A673 (cell line): ENCODE data around the gene TMEM184A. TPM values are rescaled to one million over a fixed set of nuclear protein-coding genes. Genes with fewer than 3 reads are reported as not detected.

Experiments
- BruUV-seq: library from RNA; stranded (reverse); fragments of 400-500 nt; replicated peaks from 2 replicates; lab custom pipeline; 2021; lab: Mats Ljungman, UMichigan
- CTCF ChIA-PET: fragments of 300-600 bp; sonication (Branson Sonifier 250); formaldehyde crosslinking; loops from one replicate; lab custom pipeline; 2022; ENCODE audit warnings: antibody characterized with exemption; lab: Charles Lee
- POLR2A ChIA-PET: fragments of 300-600 bp; sonication (Branson Sonifier 250); formaldehyde crosslinking; loops from one replicate; lab custom pipeline; 2022; ENCODE audit warnings: antibody characterized with exemption; ENCODE audit not compliant: low non-redundant PET; lab: Charles Lee
- DNase-seq: peaks from one replicate; pipeline ENCODE4 v3.0.0-alpha.2; 2015; ENCODE audit warnings: low spot score
- H3K27ac ChIP-seq: fragments of 200-600 bp; sonication (generic); 2 replicates; pipeline ENCODE4 v1.5.1; 2016; ENCODE audit warnings: mixed run types, low read depth, mild to moderate bottlenecking, mixed read lengths, antibody characterized with exemption, low read length; ENCODE audit not compliant: poor library complexity, severe bottlenecking
- H3K27me3 ChIP-seq: fragments of 200-600 bp; sonication (generic); replicated peaks from 2 replicates; pipeline ENCODE4 v1.6.1; 2017; ENCODE audit warnings: mixed run types, low read depth, mild to moderate bottlenecking, mixed read lengths, antibody characterized with exemption, low read length; ENCODE audit not compliant: insufficient read depth, poor library complexity
- H3K36me3 ChIP-seq: fragments of 200-600 bp; sonication (generic); 2 replicates; pipeline ENCODE4 v1.6.1; 2016; ENCODE audit warnings: mixed run types, mild to moderate bottlenecking, mixed read lengths, antibody characterized with exemption, low read length; ENCODE audit not compliant: insufficient read depth, poor library complexity, severe bottlenecking
- H3K4me1 ChIP-seq: fragments of 200-600 bp; sonication (generic); 2 replicates; pipeline ENCODE4 v1.6.1; 2017; ENCODE audit warnings: mixed run types, mild to moderate bottlenecking, mixed read lengths, antibody characterized with exemption, low read length; ENCODE audit not compliant: insufficient read depth, poor library complexity, severe bottlenecking
- H3K4me3 ChIP-seq: fragments of 200-600 bp; sonication (generic); 2 replicates; pipeline ENCODE4 v1.5.1; 2016; ENCODE audit warnings: low read depth, mixed run types, mild to moderate bottlenecking, mixed read lengths, low read length; ENCODE audit not compliant: poor library complexity, severe bottlenecking
- H3K9me3 ChIP-seq: fragments of 200-600 bp; sonication (generic); 2 replicates; pipeline ENCODE4 v1.6.1; 2016; ENCODE audit warnings: mixed run types, low read depth, mild to moderate bottlenecking, mixed read lengths, antibody characterized with exemption, low read length; ENCODE audit not compliant: poor library complexity, severe bottlenecking
- CTCF ChIP-seq: fragments of 300-800, 200-600 bp; sonication (generic); conservative IDR thresholded peaks from 2 replicates; pipeline ENCODE4 v1.5.1; 2017; ENCODE audit warnings: low read depth, mild to moderate bottlenecking, antibody characterized with exemption, low read length, moderate library complexity, mixed read lengths
- EZH2 ChIP-seq: fragments of 200-600 bp; sonication (generic); IDR thresholded peaks from 2 replicates; pipeline ENCODE4 v1.6.1; 2017; ENCODE audit warnings: borderline replicate concordance, low read depth, mild to moderate bottlenecking, mixed read lengths, antibody characterized with exemption, low read length; ENCODE audit not compliant: poor library complexity, severe bottlenecking
- intact Hi-C: fragments of 100-400 bp; cut with micrococcal nuclease; formaldehyde crosslinking; loops from one replicate; pipeline ENCODE4 v1.10.0; 2022; ENCODE audit not compliant: unreplicated experiment
- total RNA-seq: library from RNA; stranded (reverse); gene quantifications from 2 replicates; pipeline ENCODE4 v1.2.3, GENCODE V29; 2021

Gene TMEM184A
- total RNA-seq, 1 experiment from 2014 or later: not detected

GRCh38 chr7:1503816-1504775, 51.9 kb downstream of the TMEM184A start, which contains the start of gene INTS1:
TSS of gene INTS1 (minus strand) at chr7:1504389. CDS start at chr7:1503960, 429 bp downstream.
- ChIA-PET POLR2A (no interaction called here), CTCF (no interaction called here)
- intact Hi-C loops: no loop called here

GRCh38 chr7:1503390-1503789, 52.6 kb downstream of the TMEM184A start:
- DNase-seq: no peak
- Histone ChIP-seq H3K9me3 (no peaks in the 10 kb centered on the region), H3K36me3 (peaks cover 20% of the 10 kb centered on the region), H3K4me3 (peak overlapping the region; percentile 100), H3K4me1 (peaks cover 5% of the 10 kb centered on the region), H3K27ac (peak overlapping the region; percentile 84), H3K27me3 (no peaks in the 10 kb centered on the region)
- POLR2A ChIA-PET: no interaction called here
- CTCF ChIA-PET: no interaction called here
- intact Hi-C loops: no loop called here
- BruUV-seq: no TSS peak
- TF ChIP-seq CTCF (no peak), EZH2 (no peak)

More at GRCh38 chr7:1503816-1504775, 51.9 kb downstream of the TMEM184A start, which contains the start of gene INTS1:
- peak within 1 kb of the TSS; percentile 84 for H3K27ac ChIP-seq
- H3K9me3 ChIP-seq: no peaks in the 10 kb centered on the region
- no peaks in the 10 kb centered on the region for H3K27me3 ChIP-seq
- peaks cover 19% of the 10 kb centered on the region for H3K36me3 ChIP-seq
- peak within 1 kb of the TSS; percentile 100 for H3K4me3 ChIP-seq
- H3K4me1 ChIP-seq: peaks cover 5% of the 10 kb centered on the region
- peak; percentile 96 for DNase-seq
- TF ChIP-seq CTCF: peak; percentile 70
- no peak for TF ChIP-seq EZH2
- BruUV-seq: TSS peak; percentile 57

GRCh38 chr7:1502845-1503244, 53.2 kb downstream of the TMEM184A start:
- DNase-seq: no peak
- Histone ChIP-seq H3K36me3 (peaks cover 23% of the 10 kb centered on the region), H3K4me3 (peak overlapping the region; percentile 100), H3K27me3 (no peaks in the 10 kb centered on the region), H3K4me1 (peaks cover 5% of the 10 kb centered on the region), H3K27ac (peak overlapping the region; percentile 84), H3K9me3 (no peaks in the 10 kb centered on the region)
- intact Hi-C loops: no loop called here
- ChIA-PET CTCF (no interaction called here), POLR2A (no interaction called here)
- TF ChIP-seq EZH2 (no peak), CTCF (no peak)
- no TSS peak for BruUV-seq
